ENCODE measurements around the gene MAPKAP1. TPM values are rescaled to one million over a fixed set of nuclear protein-coding genes. Genes with fewer than 3 reads are reported as not detected.
"Not testable (repeated sequence)": the region's sequence is repeated elsewhere in the genome, so short reads cannot be mapped to it uniquely, and the experiment has no call there.

Gene MAPKAP1
- total and polyA plus RNA-seq, 4 donors = 44.5 to 64.0 (median 62.6) TPM

- H3K4me3 ChIP-seq (ENCODE audit: low read depth, low read length) = no peak overlapping the region
- DNase-seq (ENCODE audit: low read depth in 4 of 6, low spot score in 6 of 6) = no peak
- peaks cover 8% of the 10 kb centered on the region for H3K36me3 ChIP-seq (ENCODE audit: control insufficient read depth, insufficient read depth, low read length)
- no peak overlapping the region for H3K27ac ChIP-seq (ENCODE audit: low read depth, low read length)
- H3K27me3 ChIP-seq (ENCODE audit: control insufficient read depth, insufficient read depth, low read length) = no peaks in the 10 kb centered on the region
- no peaks in the 10 kb centered on the region for H3K4me1 ChIP-seq (ENCODE audit: control insufficient read depth, insufficient read depth, low read length)
- H3K9me3 ChIP-seq (ENCODE audit: control insufficient read depth, insufficient read depth, low read length) = no peaks in the 10 kb centered on the region
- 91% methylated on average over 10 of the region's 11 CpGs for WGBS (ENCODE audit: insufficient coverage)
These were observed 121.4 kb downstream of the MAPKAP1 start for GRCh38 chr9:125585503-125586171.

DNA sequence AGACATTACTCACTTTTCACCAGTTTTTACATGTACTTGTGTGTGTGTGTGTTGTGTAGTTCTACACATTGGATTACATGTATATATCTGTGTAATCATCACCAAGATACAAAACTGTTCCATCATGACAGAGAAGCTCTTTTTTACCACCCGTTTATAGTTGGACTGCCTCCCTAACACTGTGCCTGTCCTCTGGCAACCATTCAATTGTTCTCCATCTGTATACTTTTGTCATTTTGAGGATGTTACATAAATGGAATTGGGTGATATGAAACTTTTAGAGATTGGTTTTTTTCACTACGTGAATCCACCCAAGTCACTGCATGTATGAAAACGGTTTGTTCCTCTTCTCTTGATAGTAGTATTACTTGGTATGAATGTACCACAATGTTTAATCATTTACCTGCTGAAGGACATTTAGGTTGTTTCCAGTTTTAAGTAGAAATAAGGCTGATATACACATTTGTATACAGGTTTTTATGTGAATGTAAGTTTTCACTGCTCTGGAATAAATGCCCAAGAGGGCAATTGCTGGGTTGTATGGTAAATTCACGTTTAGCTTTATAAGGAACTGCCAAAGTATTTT lies 126.2 kb downstream of the MAPKAP1 start:
- Histone ChIP-seq H3K9me3 (ENCODE audit: control insufficient read depth, insufficient read depth, low read length) (no peaks in the 10 kb centered on the region), H3K4me1 (ENCODE audit: control insufficient read depth, insufficient read depth, low read length) (no peaks in the 10 kb centered on the region), H3K27me3 (ENCODE audit: control insufficient read depth, insufficient read depth, low read length) (no peaks in the 10 kb centered on the region), H3K27ac (ENCODE audit: low read depth, low read length) (no peak overlapping the region), H3K36me3 (ENCODE audit: control insufficient read depth, insufficient read depth, low read length) (peaks cover 8% of the 10 kb centered on the region), H3K4me3 (ENCODE audit: low read depth, low read length) (no peak overlapping the region)
- no CpG with 5 or more reads among the region's 4 CpGs for WGBS (ENCODE audit: insufficient coverage)
- DNase-seq (ENCODE audit: low read depth in 4 of 6, low spot score in 6 of 6) = no peak

GRCh38 chr9:125579030-125579932 lies 127.7 kb downstream of the MAPKAP1 start:
- Histone ChIP-seq H3K36me3 (ENCODE audit: control insufficient read depth, insufficient read depth, low read length) (peaks cover 2% of the 10 kb centered on the region), H3K27ac (ENCODE audit: low read depth, low read length) (no peak overlapping the region), H3K27me3 (ENCODE audit: control insufficient read depth, insufficient read depth, low read length) (no peaks in the 10 kb centered on the region), H3K4me1 (ENCODE audit: control insufficient read depth, insufficient read depth, low read length) (no peaks in the 10 kb centered on the region), H3K4me3 (ENCODE audit: low read depth, low read length) (no peak overlapping the region), H3K9me3 (ENCODE audit: control insufficient read depth, insufficient read depth, low read length) (no peaks in the 10 kb centered on the region)
- 94% methylated on average over 7 of the region's 12 CpGs for WGBS (ENCODE audit: insufficient coverage)
- DNase-seq (ENCODE audit: low read depth in 4 of 6, low spot score in 6 of 6) = no peak

GRCh38 chr9:125574126-125574877 lies 132.7 kb downstream of the MAPKAP1 start:
- H3K4me1 ChIP-seq (ENCODE audit: control insufficient read depth, insufficient read depth, low read length) = no peaks in the 10 kb centered on the region
- no peak overlapping the region for H3K4me3 ChIP-seq (ENCODE audit: low read depth, low read length)
- no CpG with 5 or more reads among the region's 2 CpGs for WGBS (ENCODE audit: insufficient coverage)
- no peak overlapping the region for H3K27ac ChIP-seq (ENCODE audit: low read depth, low read length)
- peaks cover 7% of the 10 kb centered on the region for H3K9me3 ChIP-seq (ENCODE audit: control insufficient read depth, insufficient read depth, low read length)
- H3K27me3 ChIP-seq (ENCODE audit: control insufficient read depth, insufficient read depth, low read length) = no peaks in the 10 kb centered on the region
- no peaks in the 10 kb centered on the region for H3K36me3 ChIP-seq (ENCODE audit: control insufficient read depth, insufficient read depth, low read length)
- no peak for DNase-seq (ENCODE audit: low read depth in 4 of 6, low spot score in 6 of 6)

GRCh38 chr9:125572461-125572860 lies 134.5 kb downstream of the MAPKAP1 start:
- not testable (repeated sequence) for H3K27ac ChIP-seq (ENCODE audit: low read depth, low read length); H3K4me1 ChIP-seq (ENCODE audit: control insufficient read depth, insufficient read depth, low read length); H3K4me3 ChIP-seq (ENCODE audit: low read depth, low read length); H3K9me3 ChIP-seq (ENCODE audit: control insufficient read depth, insufficient read depth, low read length); DNase-seq (ENCODE audit: low read depth in 4 of 6, low spot score in 6 of 6); H3K36me3 ChIP-seq (ENCODE audit: control insufficient read depth, insufficient read depth, low read length); H3K27me3 ChIP-seq (ENCODE audit: control insufficient read depth, insufficient read depth, low read length)
- WGBS (ENCODE audit: insufficient coverage) = no CpG with 5 or more reads among the region's 1 CpG

DNA sequence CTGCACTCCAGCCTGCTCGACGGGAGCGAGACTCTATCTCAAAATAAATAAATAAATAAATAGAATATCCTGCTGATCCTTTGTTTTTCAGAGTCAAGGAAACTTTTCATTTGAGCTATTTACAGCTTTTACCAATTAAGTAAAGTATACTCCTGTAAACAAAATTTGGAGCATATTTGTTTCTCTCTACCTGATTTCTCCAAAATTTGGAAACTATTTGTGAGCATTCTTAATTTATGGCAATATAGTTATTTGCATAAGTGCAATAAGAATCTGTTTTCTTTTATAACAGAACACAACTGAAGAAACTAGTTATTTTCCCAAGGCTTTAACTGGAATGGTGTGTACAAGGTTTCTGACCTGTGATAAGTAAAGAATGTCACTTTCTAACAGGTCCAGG lies 135.2 kb downstream of the MAPKAP1 start:
- H3K27me3 ChIP-seq (ENCODE audit: control insufficient read depth, insufficient read depth, low read length); DNase-seq (ENCODE audit: low read depth in 4 of 6, low spot score in 6 of 6); H3K36me3 ChIP-seq (ENCODE audit: control insufficient read depth, insufficient read depth, low read length); H3K27ac ChIP-seq (ENCODE audit: low read depth, low read length); H3K4me1 ChIP-seq (ENCODE audit: control insufficient read depth, insufficient read depth, low read length); H3K9me3 ChIP-seq (ENCODE audit: control insufficient read depth, insufficient read depth, low read length); H3K4me3 ChIP-seq (ENCODE audit: low read depth, low read length): not testable (repeated sequence)
- WGBS (ENCODE audit: insufficient coverage) = no CpG with 5 or more reads among the region's 3 CpGs

DNA sequence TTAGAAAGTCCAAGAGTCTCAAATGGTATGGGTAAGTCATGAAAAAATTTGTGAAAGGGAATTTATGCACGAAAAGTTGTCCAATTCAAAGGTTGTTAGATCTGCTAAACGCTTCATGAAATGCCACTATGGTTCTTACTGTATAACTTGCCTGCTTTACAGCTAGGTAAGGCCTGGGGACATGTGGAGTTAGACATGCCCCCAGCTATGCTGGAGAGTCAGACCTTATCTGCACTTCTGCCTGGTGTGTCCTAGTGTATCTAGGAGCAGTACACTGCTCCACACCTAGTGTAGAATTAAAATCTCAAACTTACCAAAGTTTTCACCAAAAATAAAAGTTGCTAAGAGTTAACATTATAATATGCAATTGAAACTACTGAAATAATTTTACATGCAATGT lies 136.8 kb downstream of the MAPKAP1 start:
- Histone ChIP-seq H3K4me3 (ENCODE audit: low read depth, low read length) (no peak overlapping the region), H3K4me1 (ENCODE audit: control insufficient read depth, insufficient read depth, low read length) (no peaks in the 10 kb centered on the region), H3K36me3 (ENCODE audit: control insufficient read depth, insufficient read depth, low read length) (no peaks in the 10 kb centered on the region), H3K27ac (ENCODE audit: low read depth, low read length) (no peak overlapping the region), H3K27me3 (ENCODE audit: control insufficient read depth, insufficient read depth, low read length) (no peaks in the 10 kb centered on the region), H3K9me3 (ENCODE audit: control insufficient read depth, insufficient read depth, low read length) (peaks cover 7% of the 10 kb centered on the region)
- 95% methylated on average over 2 of the region's 2 CpGs for WGBS (ENCODE audit: insufficient coverage)
- no peak for DNase-seq (ENCODE audit: low read depth in 4 of 6, low spot score in 6 of 6)

DNA sequence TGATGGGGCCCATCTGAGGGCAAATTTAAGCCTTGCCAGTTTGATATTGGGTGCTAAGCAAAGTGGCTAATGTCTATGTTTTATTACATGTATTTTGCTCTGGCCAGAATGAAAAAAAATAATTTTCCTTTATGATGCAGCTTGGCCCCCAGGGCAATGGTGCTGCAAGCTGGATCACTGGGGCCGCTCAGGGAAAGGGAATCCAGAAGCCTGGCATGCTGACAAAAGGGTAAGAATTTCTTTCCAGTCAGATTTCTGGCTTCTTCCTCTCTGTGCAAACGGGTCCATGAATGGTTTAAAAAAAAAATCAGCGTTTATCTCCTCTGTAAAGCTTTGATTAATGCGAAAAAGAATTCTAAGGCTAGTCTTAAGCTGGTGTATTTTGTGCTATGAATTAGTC lies 138.4 kb downstream of the MAPKAP1 start:
- Histone ChIP-seq H3K4me3 (ENCODE audit: low read depth, low read length) (no peak overlapping the region), H3K9me3 (ENCODE audit: control insufficient read depth, insufficient read depth, low read length) (peaks cover 7% of the 10 kb centered on the region), H3K27me3 (ENCODE audit: control insufficient read depth, insufficient read depth, low read length) (no peaks in the 10 kb centered on the region), H3K27ac (ENCODE audit: low read depth, low read length) (no peak overlapping the region), H3K4me1 (ENCODE audit: control insufficient read depth, insufficient read depth, low read length) (no peaks in the 10 kb centered on the region), H3K36me3 (ENCODE audit: control insufficient read depth, insufficient read depth, low read length) (no peaks in the 10 kb centered on the region)
- WGBS (ENCODE audit: insufficient coverage) = 50% methylated on average over 1 of the region's 4 CpGs
- no peak for DNase-seq (ENCODE audit: low read depth in 4 of 6, low spot score in 6 of 6)

DNA sequence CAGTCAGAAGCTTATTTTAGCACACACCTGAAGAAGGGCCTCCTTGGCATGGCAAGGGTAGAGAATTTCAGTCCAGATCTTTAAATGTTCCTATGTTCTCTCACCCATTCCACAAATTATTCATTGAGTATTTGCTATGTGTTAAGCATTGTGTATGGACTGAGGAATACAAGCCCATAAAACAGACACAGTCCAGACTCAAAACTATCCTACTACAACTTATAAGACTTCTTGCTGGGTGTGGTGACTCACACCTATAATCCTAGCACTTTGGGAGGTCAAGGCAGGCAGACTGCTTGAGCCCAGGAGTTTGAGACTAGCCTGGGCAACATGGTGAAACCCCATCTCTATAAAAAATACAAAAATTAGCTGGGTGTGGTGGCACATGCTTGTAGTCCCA lies 141.0 kb downstream of the MAPKAP1 start:
- H3K9me3 ChIP-seq (ENCODE audit: control insufficient read depth, insufficient read depth, low read length); H3K27me3 ChIP-seq (ENCODE audit: control insufficient read depth, insufficient read depth, low read length); H3K36me3 ChIP-seq (ENCODE audit: control insufficient read depth, insufficient read depth, low read length); H3K4me3 ChIP-seq (ENCODE audit: low read depth, low read length); DNase-seq (ENCODE audit: low read depth in 4 of 6, low spot score in 6 of 6); H3K27ac ChIP-seq (ENCODE audit: low read depth, low read length); H3K4me1 ChIP-seq (ENCODE audit: control insufficient read depth, insufficient read depth, low read length): not testable (repeated sequence)

Measured in spinal cord (tissue), 10 donors.